Measurements from ENCODE around the gene SLC41A3. TPM values are rescaled to one million over a fixed set of nuclear protein-coding genes. Genes with fewer than 3 reads are reported as not detected.

SLC41A3 gene
- total RNA-seq, 1 experiment from 2014 or later = 35.5 TPM

GRCh38 chr3:126084768-126085180 is 850 bp upstream of the SLC41A3 start:
- H3K4me3 Mint-ChIP-seq = peak overlapping the region; percentile 71 to 77; a peak in 4 of 5 replicates
- H2BK5ac ChIP-seq (ENCODE audit: insufficient read length, low read length) = no peak overlapping the region
- H3K4me1 ChIP-seq (ENCODE audit: insufficient read depth, low read length) = no peaks in the 10 kb centered on the region
- H3K9me3 ChIP-seq (ENCODE audit: control insufficient read depth, low read depth, low read length) = no peaks in the 10 kb centered on the region
- no peak overlapping the region for H3K56ac ChIP-seq (ENCODE audit: insufficient read length, low read depth, low read length)
- no peak overlapping the region for H3K23ac ChIP-seq (ENCODE audit: insufficient read length, low read depth, low read length)
- H3K14ac ChIP-seq (ENCODE audit: insufficient read depth, low read length) = no peak overlapping the region
- no peak for TF ChIP-seq CTCF (conservative IDR thresholded peaks at IDR 0.05)
- H3K79me2 ChIP-seq (ENCODE audit: insufficient read depth, low read length) = no peaks in the 10 kb centered on the region
- H4K20me1 ChIP-seq (ENCODE audit: control insufficient read depth, insufficient read depth, insufficient read length) = no peaks in the 10 kb centered on the region
- no peak overlapping the region for H3K4ac ChIP-seq (ENCODE audit: low read depth, low read length)
- no peak overlapping the region for H2BK12ac ChIP-seq (ENCODE audit: insufficient read length, low read depth, low read length)
- H3K23me2 ChIP-seq (ENCODE audit: insufficient read length, low read depth, low read length, poor library complexity, severe bottlenecking) = peaks cover 3% of the 10 kb centered on the region
- H4K91ac ChIP-seq (ENCODE audit: insufficient read length, low read depth, low read length) = no peak overlapping the region
- no CpG with 5 or more reads among the region's 5 CpGs for WGBS (ENCODE audit: extremely low coverage, insufficient read length, low lambda C conversion rate)
- H4K8ac ChIP-seq (replicated peaks; ENCODE audit: insufficient read length, low read depth, low read length) = no peak overlapping the region
- H3K27me3 Mint-ChIP-seq (ENCODE audit: low read depth) = no peaks in the 10 kb centered on the region
- no peak overlapping the region for H3T11ph ChIP-seq (ENCODE audit: low read length)
- no peak overlapping the region for H2AK5ac ChIP-seq (ENCODE audit: insufficient read length, low read length)
- no peak overlapping the region for H3K27ac Mint-ChIP-seq
- no peak overlapping the region for H2AFZ ChIP-seq (ENCODE audit: low read length)
- peaks cover 42 to 43% of the 10 kb centered on the region in 2 experiments for H3K9me3 Mint-ChIP-seq
- H2BK120ac ChIP-seq (ENCODE audit: low read depth, low read length, poor library complexity, severe bottlenecking) = no peak overlapping the region
- DNase-seq = no peak
- no peak overlapping the region for H3K9ac ChIP-seq (ENCODE audit: extremely low read depth, insufficient read length, low read length)
- H2BK20ac ChIP-seq (ENCODE audit: low read depth, low read length, poor library complexity, severe bottlenecking) = no peak overlapping the region
- H3K36me3 Mint-ChIP-seq (ENCODE audit: insufficient read depth in 1 of 3, low read depth in 3 of 3) = peaks cover 3 to 48% (median 21%) of the 10 kb centered on the region in 3 experiments; a peak in 6 of 7 replicates
- no peak overlapping the region for H2BK15ac ChIP-seq (ENCODE audit: low read depth, low read length)
- H3K27me3 ChIP-seq (ENCODE audit: insufficient read depth, low read length) = no peaks in the 10 kb centered on the region
- peaks cover 9 to 14% of the 10 kb centered on the region in 2 experiments for H3K4me1 Mint-ChIP-seq
- H3K4me2 ChIP-seq (ENCODE audit: insufficient read depth, insufficient read length, low read length) = peak overlapping the region; percentile 47
- no peak overlapping the region for H3K18ac ChIP-seq (ENCODE audit: insufficient read length, low read depth, low read length)
- no peak overlapping the region for H3K27ac ChIP-seq (ENCODE audit: insufficient read length, low read depth, low read length)
- H3K79me1 ChIP-seq (ENCODE audit: insufficient read depth, low read depth, low read length, poor library complexity, severe bottlenecking) = no peaks in the 10 kb centered on the region
- H4K5ac ChIP-seq (ENCODE audit: insufficient read length, low read depth, low read length) = no peak overlapping the region
